ENCODE data around the gene ANKRD23. TPM values are rescaled to one million over a fixed set of nuclear protein-coding genes. Genes with fewer than 3 reads are reported as not detected.

The ANKRD23 gene
- total RNA-seq, 1 donor from 2014 or later = 5.7 TPM

DNA sequence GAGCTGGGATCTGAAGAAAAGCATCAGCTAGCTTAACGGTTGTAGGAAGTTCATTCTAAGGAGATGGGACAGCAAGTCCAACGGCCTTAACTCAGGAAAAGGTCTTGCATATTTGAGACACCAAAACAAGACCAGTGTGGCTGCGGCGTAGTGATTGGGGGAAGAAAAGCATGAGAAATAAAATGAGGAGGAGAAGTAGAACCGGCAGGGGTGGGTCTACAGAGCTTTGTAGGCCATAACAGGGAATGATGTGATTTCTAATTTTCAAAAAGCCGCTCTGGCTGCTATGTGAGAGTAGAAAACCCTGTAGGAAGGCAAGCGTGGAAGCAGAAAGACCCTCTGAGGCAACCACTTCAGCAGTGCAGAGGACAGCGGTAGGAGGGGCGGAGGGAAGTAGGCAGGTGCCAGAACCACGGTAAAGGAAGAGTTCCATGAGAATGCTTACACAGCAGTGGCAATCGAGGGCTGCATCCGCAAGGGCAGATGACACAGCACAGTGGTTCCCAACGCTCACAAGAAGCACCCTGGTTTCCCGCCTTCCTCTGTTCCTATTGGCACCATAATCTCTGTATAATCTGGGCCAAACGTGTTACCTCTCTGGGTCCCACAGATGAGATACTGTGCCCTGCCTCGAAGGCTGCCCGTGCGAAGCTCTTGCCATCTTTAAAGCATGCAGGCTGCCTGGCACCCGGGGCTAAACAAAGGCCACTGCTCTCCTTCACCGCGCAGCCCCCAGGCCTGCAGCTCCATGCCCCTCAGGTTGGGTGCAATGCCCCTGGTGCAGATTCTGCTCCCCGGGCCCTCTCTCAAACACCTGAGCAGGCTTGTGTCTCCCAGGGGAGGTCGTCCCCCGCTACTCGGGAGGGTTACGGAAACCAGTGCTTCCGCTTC is 13.2 kb upstream of the ANKRD23 start:
- H3K27me3 Mint-ChIP-seq (ENCODE audit: unreplicated experiment) = no peaks in the 10 kb centered on the region
- TF ChIP-seq, protein P1, sequence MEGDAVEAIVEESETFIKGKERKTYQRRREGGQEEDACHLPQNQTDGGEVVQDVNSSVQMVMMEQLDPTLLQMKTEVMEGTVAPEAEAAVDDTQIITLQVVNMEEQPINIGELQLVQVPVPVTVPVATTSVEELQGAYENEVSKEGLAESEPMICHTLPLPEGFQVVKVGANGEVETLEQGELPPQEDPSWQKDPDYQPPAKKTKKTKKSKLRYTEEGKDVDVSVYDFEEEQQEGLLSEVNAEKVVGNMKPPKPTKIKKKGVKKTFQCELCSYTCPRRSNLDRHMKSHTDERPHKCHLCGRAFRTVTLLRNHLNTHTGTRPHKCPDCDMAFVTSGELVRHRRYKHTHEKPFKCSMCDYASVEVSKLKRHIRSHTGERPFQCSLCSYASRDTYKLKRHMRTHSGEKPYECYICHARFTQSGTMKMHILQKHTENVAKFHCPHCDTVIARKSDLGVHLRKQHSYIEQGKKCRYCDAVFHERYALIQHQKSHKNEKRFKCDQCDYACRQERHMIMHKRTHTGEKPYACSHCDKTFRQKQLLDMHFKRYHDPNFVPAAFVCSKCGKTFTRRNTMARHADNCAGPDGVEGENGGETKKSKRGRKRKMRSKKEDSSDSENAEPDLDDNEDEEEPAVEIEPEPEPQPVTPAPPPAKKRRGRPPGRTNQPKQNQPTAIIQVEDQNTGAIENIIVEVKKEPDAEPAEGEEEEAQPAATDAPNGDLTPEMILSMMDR (IDR thresholded peaks at IDR 0.05) = no peak
- peaks cover 12% of the 10 kb centered on the region for H3K36me3 Mint-ChIP-seq (ENCODE audit: unreplicated experiment)
- peak overlapping the region; percentile 73 for H3K27ac Mint-ChIP-seq (ENCODE audit: unreplicated experiment)
- H3K4me1 Mint-ChIP-seq (ENCODE audit: unreplicated experiment) = peaks cover 35% of the 10 kb centered on the region
- DNase-seq (ENCODE audit: extremely low spot score, unreplicated experiment) = no peak
- no peaks in the 10 kb centered on the region for H3K9me3 Mint-ChIP-seq (ENCODE audit: unreplicated experiment)
- peak overlapping the region; percentile 83 for H3K4me3 Mint-ChIP-seq (ENCODE audit: unreplicated experiment)

DNA sequence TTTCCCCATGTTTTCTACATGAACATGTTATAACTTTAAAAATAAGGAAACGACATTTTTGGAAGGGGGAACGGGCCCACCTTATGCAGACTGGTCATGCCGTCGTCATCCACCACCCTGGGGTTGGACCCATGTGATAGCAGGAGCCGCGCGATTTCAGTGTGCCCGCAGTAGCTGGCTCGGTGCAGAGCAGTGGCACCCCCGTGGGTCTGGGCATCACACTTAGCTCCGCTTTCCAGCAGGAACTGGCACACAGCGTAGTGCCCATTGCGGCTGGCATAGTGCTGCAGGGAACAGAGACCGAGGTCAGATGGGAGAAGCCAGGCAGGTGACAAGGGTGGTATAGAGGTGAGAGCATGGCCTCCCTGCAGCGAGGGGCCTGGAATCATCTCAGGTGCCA is 9.5 kb upstream of the ANKRD23 start:
- H3K4me3 Mint-ChIP-seq (ENCODE audit: unreplicated experiment) = no peak overlapping the region
- no peak overlapping the region for H3K27ac Mint-ChIP-seq (ENCODE audit: unreplicated experiment)
- H3K36me3 Mint-ChIP-seq (ENCODE audit: unreplicated experiment) = peaks cover 12% of the 10 kb centered on the region
- no peak for DNase-seq (ENCODE audit: extremely low spot score, unreplicated experiment)
- H3K9me3 Mint-ChIP-seq (ENCODE audit: unreplicated experiment) = no peaks in the 10 kb centered on the region
- H3K4me1 Mint-ChIP-seq (ENCODE audit: unreplicated experiment) = peaks cover 13% of the 10 kb centered on the region
- TF ChIP-seq, protein P1 (IDR thresholded peaks at IDR 0.05) = no peak
- no peaks in the 10 kb centered on the region for H3K27me3 Mint-ChIP-seq (ENCODE audit: unreplicated experiment)

DNA sequence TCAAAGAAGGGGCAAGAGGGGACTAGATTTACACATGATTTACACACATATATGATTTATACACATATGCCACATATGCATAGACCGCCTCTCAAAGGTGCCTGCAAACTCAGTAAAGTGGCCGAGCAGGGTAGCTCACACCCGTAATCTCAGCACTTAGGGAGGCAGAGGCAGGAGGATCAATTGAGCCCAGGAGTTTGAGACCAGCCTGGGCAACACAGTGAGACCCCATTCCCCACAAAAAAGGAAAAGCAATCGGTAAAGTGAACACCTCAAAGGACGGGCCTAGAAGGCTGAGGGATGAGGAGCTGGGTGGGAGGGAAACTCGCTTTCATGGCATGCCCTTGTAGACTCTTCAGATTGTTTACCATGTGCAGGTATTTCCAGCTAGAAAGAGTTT is 8.8 kb upstream of the ANKRD23 start:
- no peaks in the 10 kb centered on the region for H3K27me3 Mint-ChIP-seq (ENCODE audit: unreplicated experiment)
- H3K4me3 Mint-ChIP-seq (ENCODE audit: unreplicated experiment) = no peak overlapping the region
- H3K36me3 Mint-ChIP-seq (ENCODE audit: unreplicated experiment) = peaks cover 16% of the 10 kb centered on the region
- H3K9me3 Mint-ChIP-seq (ENCODE audit: unreplicated experiment) = no peaks in the 10 kb centered on the region
- peaks cover 13% of the 10 kb centered on the region for H3K4me1 Mint-ChIP-seq (ENCODE audit: unreplicated experiment)
- no peak overlapping the region for H3K27ac Mint-ChIP-seq (ENCODE audit: unreplicated experiment)
- DNase-seq (ENCODE audit: extremely low spot score, unreplicated experiment) = no peak
- TF ChIP-seq, protein P1 (IDR thresholded peaks at IDR 0.05) = no peak

DNA sequence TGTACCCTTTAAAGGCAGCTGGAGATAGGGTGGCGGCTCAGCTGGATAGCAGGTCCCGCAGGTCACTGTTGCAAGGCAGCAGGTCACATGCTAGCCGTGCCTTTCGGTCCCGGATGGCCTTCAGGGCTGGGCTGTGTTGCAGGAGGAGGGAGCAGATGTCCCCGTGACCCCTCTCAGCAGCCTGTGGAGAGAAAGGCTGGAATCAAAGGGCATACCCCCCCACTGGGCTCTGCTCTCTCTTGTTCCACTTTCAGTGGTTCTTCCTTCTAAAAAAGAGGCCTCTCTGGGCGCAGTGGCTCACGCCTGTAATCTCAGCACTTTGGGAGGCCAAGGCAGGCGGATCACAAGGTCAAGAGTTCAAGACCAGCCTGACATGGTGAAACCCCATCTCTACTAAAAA is 4.4 kb upstream of the ANKRD23 start:
- no peaks in the 10 kb centered on the region for H3K4me1 Mint-ChIP-seq (ENCODE audit: unreplicated experiment)
- H3K36me3 Mint-ChIP-seq (ENCODE audit: unreplicated experiment) = peaks cover 18% of the 10 kb centered on the region
- DNase-seq (ENCODE audit: extremely low spot score, unreplicated experiment) = no peak
- no peaks in the 10 kb centered on the region for H3K9me3 Mint-ChIP-seq (ENCODE audit: unreplicated experiment)
- H3K27me3 Mint-ChIP-seq (ENCODE audit: unreplicated experiment) = no peaks in the 10 kb centered on the region
- TF ChIP-seq, protein P1 (IDR thresholded peaks at IDR 0.05) = no peak
- H3K27ac Mint-ChIP-seq (ENCODE audit: unreplicated experiment) = no peak overlapping the region
- no peak overlapping the region for H3K4me3 Mint-ChIP-seq (ENCODE audit: unreplicated experiment)

DNA sequence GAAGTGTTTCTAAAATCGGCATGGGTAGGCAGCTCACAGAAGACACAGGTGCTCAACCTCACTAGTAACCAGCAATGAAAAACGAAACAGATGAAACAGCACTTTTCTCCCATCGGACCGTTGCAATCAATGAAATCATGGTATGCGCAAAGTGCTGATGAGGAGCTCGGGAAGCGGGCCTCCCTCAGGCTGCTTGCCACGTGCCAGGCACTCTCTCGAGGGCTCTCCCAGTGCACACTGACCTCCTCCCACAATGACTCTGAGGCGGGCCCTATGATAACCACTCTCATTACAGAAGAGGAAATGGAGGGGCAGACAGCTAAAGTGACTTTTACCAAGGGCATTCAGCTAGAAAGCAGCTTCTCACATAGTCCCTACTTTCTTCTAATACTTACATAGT is 3.8 kb upstream of the ANKRD23 start:
- Mint-ChIP-seq H3K4me3 (ENCODE audit: unreplicated experiment) (no peak overlapping the region), H3K4me1 (ENCODE audit: unreplicated experiment) (no peaks in the 10 kb centered on the region), H3K27ac (ENCODE audit: unreplicated experiment) (no peak overlapping the region), H3K9me3 (ENCODE audit: unreplicated experiment) (no peaks in the 10 kb centered on the region), H3K36me3 (ENCODE audit: unreplicated experiment) (peaks cover 15% of the 10 kb centered on the region), H3K27me3 (ENCODE audit: unreplicated experiment) (no peaks in the 10 kb centered on the region)
- TF ChIP-seq, protein P1 (IDR thresholded peaks at IDR 0.05) = no peak
- no peak for DNase-seq (ENCODE audit: extremely low spot score, unreplicated experiment)
